Lung (tissue), 12 donors: ENCODE measurements around the gene DPP8. TPM values are rescaled to one million over a fixed set of nuclear protein-coding genes. Genes with fewer than 3 reads are reported as not detected.

ENCODE experiments used
- ATAC-seq: fragments of 200-7000 bp; cut with Tn5 transposase; one replicate; pipeline ENCODE4 v1.9.1; 2020; ENCODE audit warnings: moderate number of reproducible peaks; ENCODE audit not compliant: insufficient read depth, low FRiP score
- DNase-seq, 3 donors: peaks; one replicate each; pipeline ENCODE4 v3.0.0-alpha.2; 2013 to 2017
- H3K27ac ChIP-seq, 2 donors: one replicate each; pipeline ENCODE4 v1.5.1; 2013; ENCODE audit warnings: mild to moderate bottlenecking in 2 of 2, moderate library complexity in 2 of 2, control low read depth in 1 of 2, inconsistent platforms in 1 of 2, low read depth in 1 of 2, low read length in 1 of 2
- H3K27me3 ChIP-seq, 3 donors: one replicate each; pipeline ENCODE4 v1.5.1; 2013; ENCODE audit warnings: low read length in 2 of 3; ENCODE audit not compliant: control insufficient read depth in 3 of 3, insufficient read depth in 3 of 3
- H3K36me3 ChIP-seq, 4 donors: one replicate each; pipeline ENCODE4 v1.5.1; 2013; ENCODE audit warnings: low read length in 4 of 4, mild to moderate bottlenecking in 1 of 4, moderate library complexity in 1 of 4; ENCODE audit not compliant: control insufficient read depth in 4 of 4, insufficient read depth in 4 of 4
- H3K4me1 ChIP-seq, 5 donors: one replicate each; pipeline ENCODE4 v1.5.1; 2013; ENCODE audit warnings: low read length in 5 of 5, mild to moderate bottlenecking in 2 of 5, moderate library complexity in 1 of 5; ENCODE audit not compliant: control insufficient read depth in 5 of 5, insufficient read depth in 5 of 5
- H3K4me3 ChIP-seq: one replicate; pipeline ENCODE4 v1.5.1; 2013; ENCODE audit warnings: mild to moderate bottlenecking, control low read depth, moderate library complexity
- H3K9ac ChIP-seq, 2 donors: one replicate each; pipeline ENCODE4 v1.5.1; 2013; ENCODE audit warnings: low read length in 2 of 2, control low read depth in 1 of 2; ENCODE audit not compliant: insufficient read depth in 1 of 2
- H3K9me3 ChIP-seq, 4 donors: one replicate each; pipeline ENCODE4 v1.5.1; 2013; ENCODE audit warnings: low read length in 3 of 4, mild to moderate bottlenecking in 1 of 4, moderate library complexity in 1 of 4; ENCODE audit not compliant: control insufficient read depth in 4 of 4, insufficient read depth in 3 of 4
- WGBS, 2 donors: extraction: QIAGEN DNeasy Blood & Tissue Kit; methylation state at CpG; one replicate each; pipeline ENCODE4 v1.1.7; 2013; 5-methylcytosine and 5-hydroxymethylcytosine counted together
- polyA plus RNA-seq, 2 donors: library from polyadenylated mRNA; stranded (reverse); fragments of 200-250 nt; gene quantifications; one replicate each; pipeline ENCODE4 v1.2.1, GENCODE V29; 2013
- total RNA-seq, 2 donors: library from RNA; depleted of rRNA in 1 of 2; stranded (reverse); fragments of >200 nt in 1 of 2; gene quantifications; one replicate each; pipeline ENCODE4 v1.2.1, GENCODE V29; 2014 to 2021
- TF ChIP-seq, protein P1 (sequence below): IDR thresholded peaks from 2 replicates; pipeline ENCODE4 v1.5.1; 2012; ENCODE audit warnings: mild to moderate bottlenecking; ENCODE audit errors: control extremely low read depth, extremely low read depth
- donor health status: control.
- donor health status: control.
- donor health status: Bipolar disorder and iron deficiency.
- donor health status: healthy.
- donor health status: DM: yes; HTN: yes; CAD: no.

DPP8 gene
- total and polyA plus RNA-seq, 4 donors, result 7.6 to 51.4 (median 24.6) TPM

DNA sequence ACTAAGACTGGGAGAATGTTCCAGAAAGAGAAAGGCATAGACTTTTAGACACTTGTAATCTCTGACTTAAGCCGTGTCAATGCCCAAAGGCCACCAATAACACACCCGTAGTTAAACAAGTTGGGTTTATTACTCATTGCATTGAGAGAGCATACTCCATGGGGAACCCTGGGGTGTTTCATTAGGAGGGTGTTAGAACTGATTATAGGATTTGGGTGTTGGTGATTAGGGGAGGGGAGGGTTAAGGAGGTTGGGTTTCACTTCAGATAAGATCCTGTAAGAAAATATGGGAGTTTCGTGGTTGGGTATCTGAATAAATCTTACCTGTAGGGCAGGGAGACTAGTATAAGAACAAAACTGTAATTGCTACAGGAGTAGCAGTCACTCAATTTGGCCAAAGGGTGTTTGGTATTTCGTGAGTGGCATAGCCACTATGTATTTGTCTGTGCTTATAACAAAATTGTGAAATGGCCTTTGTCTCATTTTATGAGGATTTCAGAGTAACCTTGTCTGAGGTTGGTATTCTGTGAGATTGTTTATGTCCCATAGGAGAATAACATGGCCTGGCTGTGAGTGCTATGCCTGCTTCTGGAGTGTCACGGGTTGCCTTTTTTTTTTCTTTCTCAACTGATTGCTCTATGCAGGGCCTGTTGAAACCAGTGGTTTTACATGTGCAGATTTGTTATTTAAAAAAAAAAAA, 15.7 kb upstream of the DPP8 start:
- peaks cover 2 to 44% (median 15%) of the 10 kb centered on the region in 5 donors for H3K4me1 ChIP-seq
- ATAC-seq, result no peak
- peak in 1 of 3 donors; percentile 29 for DNase-seq
- no peak overlapping the region for H3K4me3 ChIP-seq
- peaks cover 0 to 4% (median 1%) of the 10 kb centered on the region in 4 donors for H3K36me3 ChIP-seq
- TF ChIP-seq, protein P1, sequence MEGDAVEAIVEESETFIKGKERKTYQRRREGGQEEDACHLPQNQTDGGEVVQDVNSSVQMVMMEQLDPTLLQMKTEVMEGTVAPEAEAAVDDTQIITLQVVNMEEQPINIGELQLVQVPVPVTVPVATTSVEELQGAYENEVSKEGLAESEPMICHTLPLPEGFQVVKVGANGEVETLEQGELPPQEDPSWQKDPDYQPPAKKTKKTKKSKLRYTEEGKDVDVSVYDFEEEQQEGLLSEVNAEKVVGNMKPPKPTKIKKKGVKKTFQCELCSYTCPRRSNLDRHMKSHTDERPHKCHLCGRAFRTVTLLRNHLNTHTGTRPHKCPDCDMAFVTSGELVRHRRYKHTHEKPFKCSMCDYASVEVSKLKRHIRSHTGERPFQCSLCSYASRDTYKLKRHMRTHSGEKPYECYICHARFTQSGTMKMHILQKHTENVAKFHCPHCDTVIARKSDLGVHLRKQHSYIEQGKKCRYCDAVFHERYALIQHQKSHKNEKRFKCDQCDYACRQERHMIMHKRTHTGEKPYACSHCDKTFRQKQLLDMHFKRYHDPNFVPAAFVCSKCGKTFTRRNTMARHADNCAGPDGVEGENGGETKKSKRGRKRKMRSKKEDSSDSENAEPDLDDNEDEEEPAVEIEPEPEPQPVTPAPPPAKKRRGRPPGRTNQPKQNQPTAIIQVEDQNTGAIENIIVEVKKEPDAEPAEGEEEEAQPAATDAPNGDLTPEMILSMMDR, result no peak
- no peak overlapping the region for H3K27ac ChIP-seq
- peak overlapping the region; percentile 21 to 54 for H3K9ac ChIP-seq
- 65 to 72% methylated on average over 5 of the region's 5 CpGs for WGBS, 2 donors
- no peaks in the 10 kb centered on the region for H3K9me3 ChIP-seq
- H3K27me3 ChIP-seq, result no peaks in the 10 kb centered on the region

DNA sequence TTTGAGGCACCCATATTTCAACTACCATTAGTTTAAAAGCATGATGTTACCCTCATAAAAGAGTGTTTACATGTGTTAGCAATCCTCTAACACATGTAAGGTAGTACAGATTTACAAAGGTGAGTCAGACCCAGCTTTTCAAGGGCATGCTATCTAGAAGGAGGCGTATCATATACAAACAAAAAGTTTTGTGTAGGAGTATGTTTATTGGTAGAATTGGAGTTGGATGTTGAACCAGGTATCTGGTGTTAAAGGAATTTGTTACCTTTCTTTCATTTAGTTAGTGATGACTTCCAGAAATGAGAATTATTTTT, 15.2 kb upstream of the DPP8 start:
- H3K36me3 ChIP-seq, result peaks cover 0 to 4% (median 1%) of the 10 kb centered on the region in 4 donors
- H3K27me3 ChIP-seq, result no peaks in the 10 kb centered on the region
- DNase-seq (no peak), ATAC-seq (no peak)
- H3K4me3 ChIP-seq, result no peak overlapping the region
- H3K9ac ChIP-seq, result peak overlapping the region in 1 of 2 donors; percentile 54
- H3K4me1 ChIP-seq, result peaks cover 2 to 44% (median 15%) of the 10 kb centered on the region in 5 donors
- WGBS, 2 donors, result 69 to 92% methylated on average over 1 of the region's 1 CpG
- H3K9me3 ChIP-seq, result no peaks in the 10 kb centered on the region
- TF ChIP-seq, protein P1, result no peak
- no peak overlapping the region for H3K27ac ChIP-seq

DNA sequence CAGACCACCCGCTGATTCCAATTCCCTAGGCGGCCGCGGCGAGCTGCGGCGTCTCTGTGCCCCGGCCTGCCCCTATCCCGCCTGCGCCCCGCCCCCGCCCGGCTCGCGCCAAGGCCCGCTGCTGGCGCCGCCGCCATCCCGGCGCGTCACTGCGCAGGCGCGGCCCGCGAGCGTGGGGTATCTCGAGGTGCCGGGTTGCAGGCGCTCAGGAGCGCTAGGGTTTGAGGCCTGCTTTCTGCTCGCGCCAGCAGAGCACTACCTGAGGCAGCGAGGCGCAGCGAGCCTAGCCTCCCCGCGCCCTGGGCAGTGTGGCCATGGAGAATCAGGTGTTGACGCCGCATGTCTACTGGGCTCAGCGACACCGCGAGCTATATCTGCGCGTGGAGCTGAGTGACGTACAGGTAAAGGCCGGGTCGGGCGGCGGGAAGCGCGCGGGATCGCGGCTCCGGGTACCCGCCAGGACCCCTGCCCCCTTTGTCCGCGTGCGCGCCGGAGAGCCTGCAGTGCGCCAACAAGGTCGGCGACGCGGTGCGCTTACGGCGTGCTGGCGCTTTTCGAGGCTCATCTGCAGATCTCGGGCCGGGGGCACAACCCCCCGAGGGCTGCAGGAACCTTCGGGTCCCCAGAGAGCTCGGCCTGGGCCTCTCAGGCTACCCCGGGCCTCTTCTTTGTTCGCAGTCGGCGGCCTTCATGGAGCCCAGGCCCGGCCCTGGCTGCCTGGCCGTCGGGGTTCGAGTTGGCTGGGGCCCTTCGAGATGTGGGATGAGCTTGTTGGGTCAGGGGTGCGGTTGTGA, 13.0 kb upstream of the DPP8 start, which contains the start of gene HACD3:
Gene HACD3 (plus strand): TSS at position 146 of the 794 bp plus-strand sequence. CDS start 169 bp downstream, at position 315.
- ATAC-seq (peak; percentile 94), DNase-seq (peak; percentile 90 to 93 (median 91))
- Histone ChIP-seq H3K9ac (peak within 1 kb of the TSS; percentile 67 to 86), H3K36me3 (no peaks in the 10 kb centered on the region), H3K4me1 (peaks cover 3 to 55% (median 15%) of the 10 kb centered on the region in 5 donors), H3K27me3 (no peaks in the 10 kb centered on the region), H3K27ac (peak within 1 kb of the TSS; percentile 74 to 82), H3K9me3 (no peaks in the 10 kb centered on the region), H3K4me3 (peak within 1 kb of the TSS; percentile 94)
- 0 to 1% methylated on average over 87 to 88 of the region's 88 CpGs for WGBS, 2 donors
- TF ChIP-seq, protein P1, result no peak
